Measurements from ENCODE around the gene BAIAP2. TPM values are rescaled to one million over a fixed set of nuclear protein-coding genes. Genes with fewer than 3 reads are reported as not detected.

Gene BAIAP2
- total RNA-seq, 1 donor from 2014 or later, result 14.4 TPM

DNA sequence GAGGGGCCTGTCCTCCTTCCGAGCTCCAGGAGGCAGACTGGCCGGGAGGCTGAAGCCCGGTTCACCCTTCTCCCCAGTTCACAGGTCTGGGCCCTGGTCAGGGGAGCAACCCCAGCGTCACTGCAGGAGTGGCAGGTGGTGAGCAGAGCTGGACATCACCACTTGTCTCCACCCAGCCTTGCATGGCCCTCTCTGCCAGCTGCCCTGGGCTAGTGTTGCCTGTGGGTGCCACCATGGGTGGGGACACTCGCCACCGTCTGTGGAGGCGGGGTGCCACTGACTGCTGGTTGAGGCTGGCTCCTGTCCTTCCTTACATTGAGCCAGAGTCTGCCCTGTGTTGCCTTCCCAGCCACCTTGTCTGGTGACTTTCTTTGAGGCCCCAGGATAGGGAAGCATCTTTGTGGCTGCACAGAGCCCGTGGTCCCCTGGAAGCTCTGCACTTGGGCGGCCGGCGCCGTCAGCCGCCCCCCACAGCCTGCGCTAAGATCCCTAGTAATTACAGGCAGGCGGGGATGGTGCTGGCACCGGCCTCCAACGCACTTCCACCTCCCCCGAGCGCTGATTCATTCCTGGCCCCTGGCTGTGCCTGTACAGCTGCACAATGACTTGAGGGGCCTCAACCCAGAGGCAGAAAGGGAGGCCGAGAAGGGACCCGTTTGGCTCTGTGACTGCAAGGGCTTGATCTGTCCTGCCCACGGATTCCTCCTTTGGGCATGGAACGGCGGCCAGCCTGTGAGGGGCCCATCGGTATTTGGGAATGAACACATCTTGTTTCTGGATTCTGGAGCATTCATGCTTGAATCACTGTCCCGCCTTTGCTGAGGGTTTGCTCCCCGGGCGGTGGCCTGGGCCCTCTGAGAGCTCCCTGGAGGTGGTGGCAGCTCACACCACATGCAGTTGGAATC, 5.2 kb downstream of the BAIAP2 start:
- DNase-seq (ENCODE audit: low spot score in 2 of 2), result no peak
- Histone ChIP-seq H3K36me3 (no peaks in the 10 kb centered on the region), H3K9me3 (no peaks in the 10 kb centered on the region), H3K4me3 (no peak overlapping the region), H3K27me3 (no peaks in the 10 kb centered on the region), H3K27ac (no peak overlapping the region), H3K4me1 (peaks cover 14 to 42% of the 10 kb centered on the region in 2 donors)
- intact Hi-C loops (cut with DNase I), result no loop called here
- TF ChIP-seq, protein P1, sequence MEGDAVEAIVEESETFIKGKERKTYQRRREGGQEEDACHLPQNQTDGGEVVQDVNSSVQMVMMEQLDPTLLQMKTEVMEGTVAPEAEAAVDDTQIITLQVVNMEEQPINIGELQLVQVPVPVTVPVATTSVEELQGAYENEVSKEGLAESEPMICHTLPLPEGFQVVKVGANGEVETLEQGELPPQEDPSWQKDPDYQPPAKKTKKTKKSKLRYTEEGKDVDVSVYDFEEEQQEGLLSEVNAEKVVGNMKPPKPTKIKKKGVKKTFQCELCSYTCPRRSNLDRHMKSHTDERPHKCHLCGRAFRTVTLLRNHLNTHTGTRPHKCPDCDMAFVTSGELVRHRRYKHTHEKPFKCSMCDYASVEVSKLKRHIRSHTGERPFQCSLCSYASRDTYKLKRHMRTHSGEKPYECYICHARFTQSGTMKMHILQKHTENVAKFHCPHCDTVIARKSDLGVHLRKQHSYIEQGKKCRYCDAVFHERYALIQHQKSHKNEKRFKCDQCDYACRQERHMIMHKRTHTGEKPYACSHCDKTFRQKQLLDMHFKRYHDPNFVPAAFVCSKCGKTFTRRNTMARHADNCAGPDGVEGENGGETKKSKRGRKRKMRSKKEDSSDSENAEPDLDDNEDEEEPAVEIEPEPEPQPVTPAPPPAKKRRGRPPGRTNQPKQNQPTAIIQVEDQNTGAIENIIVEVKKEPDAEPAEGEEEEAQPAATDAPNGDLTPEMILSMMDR (IDR thresholded peaks at IDR 0.05), result no peak

DNA sequence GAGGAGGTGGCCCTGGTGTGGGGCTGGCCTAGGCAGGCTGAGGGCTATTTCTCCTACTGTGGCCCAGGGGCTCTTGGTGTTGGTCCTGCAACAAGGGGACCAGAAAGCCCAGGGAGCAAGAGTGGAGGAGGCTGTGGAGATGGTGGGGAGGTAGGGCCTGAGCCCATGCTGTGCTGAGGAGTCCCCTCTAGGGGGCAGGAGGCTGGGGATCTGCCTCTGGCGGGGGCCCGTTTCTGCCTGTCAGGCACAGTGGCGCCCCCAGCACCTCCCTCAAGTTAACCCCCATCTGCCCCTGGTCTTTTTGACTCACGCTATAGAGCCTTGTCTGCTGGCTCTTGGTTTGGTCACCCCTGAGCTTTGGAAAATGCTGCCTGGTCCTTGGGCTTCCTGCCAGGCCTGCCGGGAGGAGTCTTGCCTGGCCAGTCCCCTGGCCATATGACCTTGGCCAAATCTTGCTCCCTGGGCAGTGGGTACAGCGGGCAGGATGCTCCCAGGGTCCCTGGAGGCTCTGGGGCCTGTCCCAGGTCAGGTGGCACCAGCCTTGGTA, 5.9 kb downstream of the BAIAP2 start:
- H3K27ac ChIP-seq, result no peak overlapping the region
- no peaks in the 10 kb centered on the region for H3K36me3 ChIP-seq
- peaks cover 11 to 41% of the 10 kb centered on the region in 2 donors for H3K4me1 ChIP-seq
- no peak overlapping the region for H3K4me3 ChIP-seq
- H3K9me3 ChIP-seq, result no peaks in the 10 kb centered on the region
- no peak for DNase-seq (ENCODE audit: low spot score in 2 of 2)
- TF ChIP-seq, protein P1 (IDR thresholded peaks at IDR 0.05), result no peak
- intact Hi-C loops (cut with DNase I), result no loop called here
- no peaks in the 10 kb centered on the region for H3K27me3 ChIP-seq

DNA sequence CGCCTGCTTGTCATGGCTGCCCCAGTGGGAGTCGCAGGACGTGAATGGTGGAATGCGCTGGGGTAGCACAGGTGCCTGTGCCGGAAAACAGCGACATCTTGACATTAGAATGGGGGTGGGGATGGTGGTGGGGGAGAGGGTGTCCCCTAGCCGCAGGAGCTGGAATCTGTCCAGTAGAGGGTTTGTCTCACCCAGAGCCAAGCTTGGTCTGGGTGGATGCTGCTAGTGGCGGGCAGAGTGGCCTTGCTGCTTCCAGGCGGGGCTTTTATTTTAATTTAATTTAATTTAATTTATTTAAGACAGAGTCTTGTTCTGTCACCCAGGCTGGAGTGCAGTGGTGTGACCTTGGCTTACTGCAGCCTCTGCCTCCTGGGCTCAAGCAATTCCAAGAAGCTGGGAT, 7.7 kb downstream of the BAIAP2 start:
- H3K27ac ChIP-seq, result no peak overlapping the region
- intact Hi-C loops (cut with DNase I), result no loop called here

DNA sequence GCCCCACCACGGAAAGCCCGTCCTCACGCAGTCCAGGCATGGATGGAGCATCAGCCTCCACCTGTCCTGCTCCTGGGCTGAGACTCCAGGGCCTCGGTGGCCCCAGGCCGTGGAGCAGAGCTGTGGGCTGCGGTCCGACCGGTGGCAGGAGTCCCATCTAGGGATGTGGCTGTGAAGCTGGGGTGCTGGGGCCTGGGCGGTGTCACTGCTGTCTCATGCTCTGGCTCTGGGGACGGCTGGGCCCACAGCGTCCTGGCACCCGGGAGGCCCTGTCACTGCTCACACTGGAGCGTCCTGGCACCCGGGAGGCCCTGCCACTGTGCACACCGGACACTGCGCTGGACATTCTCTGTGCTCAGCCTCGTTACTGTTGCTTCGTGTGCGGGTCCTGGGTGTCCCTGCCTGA, 8.4 kb downstream of the BAIAP2 start:
- H3K4me3 ChIP-seq, result no peak overlapping the region
- peaks cover 2 to 18% of the 10 kb centered on the region in 2 donors for H3K4me1 ChIP-seq
- TF ChIP-seq, protein P1 (IDR thresholded peaks at IDR 0.05), result no peak
- no peaks in the 10 kb centered on the region for H3K36me3 ChIP-seq
- H3K9me3 ChIP-seq, result no peaks in the 10 kb centered on the region
- no peak for DNase-seq (ENCODE audit: low spot score in 2 of 2)
- H3K27ac ChIP-seq, result peak overlapping the region in 1 of 2 donors; percentile 27
- no peaks in the 10 kb centered on the region for H3K27me3 ChIP-seq
- intact Hi-C loops (cut with DNase I), result no loop called here

More for the DNA sequence above, 7.7 kb downstream of the BAIAP2 start:
- TF ChIP-seq, protein P1 (IDR thresholded peaks at IDR 0.05), result no peak
- Histone ChIP-seq H3K27me3 (no peaks in the 10 kb centered on the region), H3K9me3 (no peaks in the 10 kb centered on the region), H3K4me1 (peaks cover 5 to 24% of the 10 kb centered on the region in 2 donors), H3K4me3 (no peak overlapping the region), H3K36me3 (no peaks in the 10 kb centered on the region)
- DNase-seq (ENCODE audit: low spot score in 2 of 2), result no peak

DNA sequence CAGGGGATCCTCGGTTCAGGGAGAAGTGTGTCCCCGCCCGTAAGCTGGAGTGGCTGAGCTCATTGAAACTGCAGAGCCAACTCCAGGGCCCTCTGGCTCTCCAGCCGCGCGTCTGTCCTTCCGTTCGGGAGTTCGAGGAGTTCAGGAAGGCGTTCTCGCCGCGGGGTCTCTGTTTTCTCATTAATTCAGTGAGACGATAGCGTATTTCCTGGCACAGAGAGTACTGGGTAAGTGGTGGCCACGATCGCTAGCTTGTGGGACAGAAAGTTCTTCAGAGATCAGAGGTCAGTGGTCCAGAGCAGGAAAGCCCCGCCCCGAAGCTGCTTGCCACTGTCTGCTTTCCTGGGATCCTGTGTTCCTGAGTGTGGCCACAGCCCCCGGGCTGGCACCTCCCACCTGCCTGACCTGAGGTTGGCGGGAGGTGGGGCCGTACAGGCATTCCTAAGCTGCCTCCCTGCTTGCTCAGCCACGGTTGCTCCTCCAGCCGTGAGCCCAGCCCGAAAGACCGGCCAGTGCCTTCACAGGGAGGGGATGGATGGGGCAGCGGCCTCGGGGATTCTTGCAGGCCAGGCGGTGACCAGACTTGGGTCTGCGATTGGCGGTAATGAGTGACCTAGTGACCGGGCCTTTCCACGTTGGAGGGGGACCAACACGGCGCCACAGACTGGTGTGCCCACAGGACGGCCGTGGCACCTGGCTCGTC, 8.9 kb downstream of the BAIAP2 start:
- Histone ChIP-seq H3K9me3 (no peaks in the 10 kb centered on the region), H3K4me1 (peaks cover 0 to 12% of the 10 kb centered on the region in 2 donors), H3K4me3 (no peak overlapping the region), H3K27ac (peak overlapping the region in 1 of 2 donors; percentile 59), H3K27me3 (no peaks in the 10 kb centered on the region), H3K36me3 (no peaks in the 10 kb centered on the region)
- no peak for DNase-seq (ENCODE audit: low spot score in 2 of 2)
- intact Hi-C loops (cut with DNase I), result no loop called here
- TF ChIP-seq, protein P1 (IDR thresholded peaks at IDR 0.05), result no peak

Measured in ascending aorta (tissue), 2 donors.